UCSD-AML1 (cell line): ENCODE results near the gene SI.
"Not testable (repeated sequence)": the region's sequence is repeated elsewhere in the genome, so short reads cannot be mapped to it uniquely, and the experiment has no call there.

Source experiments
- DNase-seq: peaks from one replicate; lab custom pipeline; 2025; ENCODE audit not compliant: unreplicated experiment; lab: John Stamatoyannopoulos, UW

The SI gene

GRCh38 chr3:165078293-165078692 lies at the start of gene SI:
TSS of gene SI (minus strand) at chr3:165078496. CDS start at chr3:165076012, 2,484 bp downstream.
- no peak for DNase-seq

- DNase-seq: no peak
Measured at GRCh38 chr3:165125836-165126235, 47.5 kb upstream of the SI start.

GRCh38 chr3:165111401-165111800 lies 33.1 kb upstream of the SI start:
- no peak for DNase-seq

GRCh38 chr3:165103616-165104015 lies 25.3 kb upstream of the SI start:
- DNase-seq: no peak

DNA sequence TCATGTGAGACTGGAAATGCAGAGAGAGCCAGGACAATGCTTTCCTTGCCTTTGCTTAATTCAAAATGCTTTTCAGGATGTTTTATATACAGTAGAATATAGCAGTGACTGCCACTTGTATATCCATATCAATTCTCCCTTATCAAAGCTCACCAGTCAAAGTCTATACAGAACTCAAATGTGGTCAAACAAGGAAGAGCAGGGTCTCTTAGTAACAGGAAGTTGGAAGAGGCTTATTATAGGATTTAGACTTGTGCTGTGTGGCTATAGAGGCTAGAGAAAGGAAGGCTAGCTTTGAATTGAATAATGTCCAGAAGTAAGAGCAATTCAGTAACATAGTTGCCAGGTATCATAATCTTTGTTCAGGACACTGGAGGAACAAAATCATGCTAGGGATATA lies 4.4 kb upstream of the SI start:
- no peak for DNase-seq

DNA sequence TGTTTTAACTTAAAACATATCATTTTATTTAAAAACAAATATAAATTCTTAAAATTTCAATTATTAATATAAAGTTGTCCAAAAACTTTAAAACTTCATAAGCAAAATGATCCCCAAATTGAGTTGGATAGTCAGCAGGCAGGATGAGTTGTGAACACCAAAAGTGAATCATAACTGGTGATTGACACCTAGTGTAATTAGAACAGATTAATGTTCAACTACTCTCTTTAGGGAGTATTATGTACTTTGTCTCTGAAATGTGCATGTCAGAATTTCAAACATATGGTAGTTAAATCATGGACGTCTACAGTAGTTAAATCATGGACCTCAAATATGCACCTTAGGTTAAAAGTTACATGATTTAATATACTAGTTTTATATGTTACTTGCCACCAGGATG lies 2.9 kb upstream of the SI start:
- no peak for DNase-seq

DNA sequence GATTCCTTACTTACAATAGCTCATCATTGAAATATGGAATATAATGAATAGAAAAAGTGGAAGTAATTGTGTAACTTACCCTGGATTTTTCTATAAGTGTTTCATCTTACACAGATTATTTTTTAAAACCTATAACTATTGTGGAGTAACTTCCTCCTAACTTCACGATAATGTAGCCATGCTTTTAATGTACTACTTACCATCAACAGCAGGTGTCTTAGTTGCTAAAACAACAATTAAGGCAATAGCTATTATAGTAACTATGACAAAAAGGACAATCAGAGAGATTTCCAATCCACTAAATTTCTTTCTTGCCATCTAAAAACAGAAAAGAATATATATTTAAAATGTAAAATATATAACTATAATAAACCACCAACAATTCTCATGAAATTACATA lies 2.6 kb downstream of the SI start:
- no peak for DNase-seq

DNA sequence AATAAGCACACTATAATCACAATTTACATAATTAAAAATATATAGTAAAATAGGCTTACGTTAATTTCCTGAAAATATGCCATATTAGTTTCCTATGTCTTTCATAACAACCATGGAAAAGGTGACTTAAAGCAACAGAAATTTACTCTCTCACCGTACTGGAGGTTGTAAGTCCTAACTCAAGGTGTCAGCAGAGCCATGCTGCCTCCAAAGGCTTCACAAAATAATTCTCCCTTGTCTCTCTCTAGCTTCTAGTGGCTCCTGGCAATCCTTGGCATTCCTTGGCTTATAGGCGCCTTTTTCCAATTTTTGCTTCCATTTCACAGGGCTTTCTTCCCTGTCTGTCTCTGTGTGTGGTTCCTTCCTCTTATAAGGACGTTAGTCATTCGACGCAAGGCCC lies 7.6 kb downstream of the SI start:
- no peak for DNase-seq

- DNase-seq: no peak
Measured at GRCh38 chr3:165056510-165056909, 21.8 kb downstream of the SI start.

- DNase-seq: no peak
Measured at GRCh38 chr3:165040186-165040585, 38.1 kb downstream of the SI start.

DNA sequence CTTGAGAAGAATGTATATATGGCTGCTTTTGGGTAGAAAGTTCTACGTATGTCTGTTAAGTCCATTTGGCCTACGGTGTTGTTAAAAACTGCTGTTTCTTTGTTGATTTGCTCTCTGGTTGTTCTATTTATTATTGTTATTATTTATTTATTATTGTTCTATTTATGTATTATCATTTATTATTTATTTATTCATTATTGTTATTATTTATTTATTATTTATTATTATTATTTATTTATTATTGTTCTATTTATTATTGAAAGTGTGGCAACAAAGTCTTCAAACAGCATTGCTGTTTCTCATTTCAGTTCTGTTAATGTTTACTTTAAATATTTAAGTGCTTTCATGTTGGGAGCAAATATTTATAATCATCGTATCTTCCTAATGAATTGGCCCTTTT lies 66.7 kb downstream of the SI start:
- no peak for DNase-seq

GRCh38 chr3:164984947-164985346 lies 93.3 kb downstream of the SI start:
- DNase-seq: no peak

DNA sequence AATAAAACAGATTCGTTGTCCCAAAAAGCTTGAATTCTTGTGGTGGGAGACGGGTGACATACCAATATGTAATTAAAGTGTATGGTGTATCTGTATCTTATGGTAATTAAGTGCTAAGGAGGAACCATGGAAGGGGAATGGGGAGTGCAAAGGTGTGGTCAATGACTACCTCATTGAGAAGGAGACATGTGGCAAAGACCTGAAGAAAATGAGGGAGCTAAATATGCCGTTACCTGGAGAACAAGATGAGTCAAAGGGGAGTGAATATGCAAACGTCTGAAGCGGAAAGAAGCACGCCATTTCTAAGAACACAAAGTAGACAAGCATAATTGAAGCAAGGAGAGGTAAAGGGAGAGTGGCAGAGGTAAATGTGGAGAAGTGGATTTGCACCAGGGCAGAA lies 115.7 kb downstream of the SI start:
- no peak for DNase-seq

DNA sequence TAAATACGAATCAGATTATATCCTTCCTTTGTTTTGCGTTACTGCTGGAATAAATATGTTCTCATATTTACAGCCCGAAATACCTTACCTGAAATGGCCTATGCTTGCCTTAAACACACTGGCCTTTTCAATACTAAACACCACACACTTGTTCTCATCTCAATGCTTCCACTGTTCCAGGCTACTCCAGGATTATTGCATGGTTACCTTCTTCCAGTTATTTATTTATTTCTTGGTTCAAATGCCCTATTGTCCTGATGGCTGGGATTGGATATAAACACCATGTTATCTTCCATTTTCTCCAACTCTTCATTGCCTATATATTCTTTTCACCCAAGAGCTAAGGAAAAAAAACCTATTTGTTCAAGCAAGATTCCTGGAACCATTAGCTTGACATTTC lies 125.3 kb downstream of the SI start:
- no peak for DNase-seq

DNA sequence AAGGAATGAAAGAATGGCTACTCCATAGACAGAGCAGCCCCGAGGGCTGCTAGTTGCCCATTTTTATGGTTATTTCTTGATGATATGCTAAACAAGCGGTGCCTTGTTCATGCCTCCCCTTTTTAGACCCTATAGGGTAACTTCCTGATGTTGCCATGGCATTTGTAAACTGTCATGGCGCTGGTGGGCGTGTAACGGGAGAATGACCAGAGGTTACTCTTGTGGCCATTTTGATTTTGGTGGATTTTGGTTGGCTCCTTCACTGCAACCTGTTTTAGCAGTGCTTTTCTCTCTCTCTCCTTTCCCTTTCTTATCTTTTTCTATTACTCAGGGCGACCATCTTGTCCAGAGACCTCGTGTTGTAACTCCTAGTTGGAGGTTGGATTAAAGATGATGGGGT lies 126.9 kb downstream of the SI start:
- DNase-seq: not testable (repeated sequence)

GRCh38 chr3:164940745-164941144 lies 137.6 kb downstream of the SI start:
- DNase-seq: no peak

- no peak for DNase-seq
Measured at GRCh38 chr3:164929642-164930041, 148.7 kb downstream of the SI start.
